ENCODE measurements around the gene UBE2E2. TPM values are rescaled to one million over a fixed set of nuclear protein-coding genes. Genes with fewer than 3 reads are reported as not detected.

The UBE2E2 gene
- total RNA-seq, 1 experiment from 2014 or later = 54.9 TPM

DNA sequence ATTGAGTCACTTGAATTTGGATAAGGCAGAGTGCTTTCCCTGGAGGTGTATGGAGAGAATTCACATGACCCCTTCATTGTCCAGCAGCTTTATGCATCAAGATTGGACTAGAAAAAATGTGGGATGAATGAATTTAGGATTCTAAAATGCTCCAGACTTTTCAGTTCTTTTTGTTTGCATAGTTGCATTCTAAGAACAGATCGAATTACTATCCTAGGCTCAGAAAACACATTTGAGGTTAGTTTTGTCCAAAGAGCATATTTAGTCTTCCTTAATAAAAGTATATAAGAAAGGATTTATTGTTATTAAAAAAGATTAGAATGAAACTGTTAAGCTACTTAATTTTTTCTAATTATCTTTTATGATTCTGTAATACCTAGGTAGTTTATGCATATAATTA is 127.4 kb downstream of the UBE2E2 start:
- ChIA-PET CTCF (no interaction called here), POLR2A (no interaction called here)
- Mint-ChIP-seq H3K4me3 (no peak overlapping the region), H3K36me3 (no peaks in the 10 kb centered on the region), H3K27ac (no peak overlapping the region), H3K9me3 (no peaks in the 10 kb centered on the region), H3K27me3 (ENCODE audit: low read depth) (no peaks in the 10 kb centered on the region), H3K4me1 (peaks cover 18% of the 10 kb centered on the region)
- TF ChIP-seq, protein P1, sequence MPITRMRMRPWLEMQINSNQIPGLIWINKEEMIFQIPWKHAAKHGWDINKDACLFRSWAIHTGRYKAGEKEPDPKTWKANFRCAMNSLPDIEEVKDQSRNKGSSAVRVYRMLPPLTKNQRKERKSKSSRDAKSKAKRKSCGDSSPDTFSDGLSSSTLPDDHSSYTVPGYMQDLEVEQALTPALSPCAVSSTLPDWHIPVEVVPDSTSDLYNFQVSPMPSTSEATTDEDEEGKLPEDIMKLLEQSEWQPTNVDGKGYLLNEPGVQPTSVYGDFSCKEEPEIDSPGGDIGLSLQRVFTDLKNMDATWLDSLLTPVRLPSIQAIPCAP (CRISPR knock-in tag; IDR thresholded peaks at IDR 0.05) = no peak
- TF ChIP-seq, protein P2, sequence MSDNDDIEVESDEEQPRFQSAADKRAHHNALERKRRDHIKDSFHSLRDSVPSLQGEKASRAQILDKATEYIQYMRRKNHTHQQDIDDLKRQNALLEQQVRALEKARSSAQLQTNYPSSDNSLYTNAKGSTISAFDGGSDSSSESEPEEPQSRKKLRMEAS (CRISPR knock-in tag; IDR thresholded peaks at IDR 0.05) = no peak
- no peak for ATAC-seq
- no peak for DNase-seq (ENCODE audit: low spot score)

DNA sequence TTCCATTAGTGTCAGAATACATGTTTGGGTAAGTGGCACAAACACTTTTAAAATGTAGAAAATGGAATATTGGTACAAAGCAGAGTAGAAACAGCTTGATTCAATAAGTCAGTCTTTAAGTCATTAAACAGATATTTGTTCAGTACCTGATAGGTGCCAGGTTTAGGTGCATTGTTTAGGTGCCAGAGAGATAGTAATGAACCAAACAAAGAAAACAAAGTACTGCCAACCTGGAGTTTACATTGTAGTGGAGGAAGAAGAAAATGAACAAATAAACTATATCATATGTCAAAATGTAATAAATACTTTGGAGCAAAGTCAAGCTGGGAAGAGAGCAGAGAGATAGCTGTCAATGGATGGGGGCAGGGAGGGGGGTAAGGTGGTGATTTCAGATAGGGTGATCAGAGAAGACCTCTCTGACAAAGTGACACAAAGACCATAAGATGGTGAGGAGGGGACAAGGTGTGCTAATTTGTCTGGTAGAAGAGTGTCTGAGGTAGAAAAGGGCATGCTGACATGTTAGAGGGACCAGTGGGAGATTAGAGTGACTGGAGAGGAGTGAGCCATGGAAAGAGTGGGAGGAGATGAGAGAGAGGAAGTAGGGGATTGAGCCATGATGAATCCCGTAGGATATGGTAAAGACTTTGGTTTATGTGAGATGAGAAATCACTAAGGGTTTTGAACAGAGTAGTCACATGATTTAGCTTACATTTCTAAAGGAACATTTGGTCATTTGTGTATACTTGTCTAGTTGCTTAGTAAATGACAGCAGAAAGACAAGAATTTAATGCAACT is 128.2 kb downstream of the UBE2E2 start:
- ATAC-seq (no peak), DNase-seq (ENCODE audit: low spot score) (no peak)
- Mint-ChIP-seq H3K27ac (no peak overlapping the region; the same call in 1 of the 2 replicates), H3K27me3 (ENCODE audit: low read depth) (no peaks in the 10 kb centered on the region), H3K4me1 (peaks cover 18% of the 10 kb centered on the region), H3K4me3 (no peak overlapping the region), H3K9me3 (no peaks in the 10 kb centered on the region), H3K36me3 (no peaks in the 10 kb centered on the region)
- TF ChIP-seq ATF1 (CRISPR knock-in tag; IDR thresholded peaks at IDR 0.05) = no peak
- TF ChIP-seq GABPB1 (CRISPR knock-in tag; IDR thresholded peaks at IDR 0.05) = no peak
- no peak for TF ChIP-seq ELF4 (CRISPR knock-in tag; IDR thresholded peaks at IDR 0.05; ENCODE audit: low read depth)
- TF ChIP-seq NFATC4 (CRISPR knock-in tag; IDR thresholded peaks at IDR 0.05) = no peak
- TF ChIP-seq, protein P3, sequence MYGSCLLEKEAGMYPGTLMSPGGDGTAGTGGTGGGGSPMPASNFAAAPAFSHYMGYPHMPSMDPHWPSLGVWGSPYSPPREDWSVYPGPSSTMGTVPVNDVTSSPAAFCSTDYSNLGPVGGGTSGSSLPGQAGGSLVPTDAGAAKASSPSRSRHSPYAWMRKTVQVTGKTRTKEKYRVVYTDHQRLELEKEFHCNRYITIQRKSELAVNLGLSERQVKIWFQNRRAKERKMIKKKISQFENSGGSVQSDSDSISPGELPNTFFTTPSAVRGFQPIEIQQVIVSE (CRISPR knock-in tag; IDR thresholded peaks at IDR 0.05; ENCODE audit: borderline replicate concordance) = no peak
- TF ChIP-seq TEAD1 (CRISPR knock-in tag; IDR thresholded peaks at IDR 0.05) = no peak
- TF ChIP-seq, protein P4, sequence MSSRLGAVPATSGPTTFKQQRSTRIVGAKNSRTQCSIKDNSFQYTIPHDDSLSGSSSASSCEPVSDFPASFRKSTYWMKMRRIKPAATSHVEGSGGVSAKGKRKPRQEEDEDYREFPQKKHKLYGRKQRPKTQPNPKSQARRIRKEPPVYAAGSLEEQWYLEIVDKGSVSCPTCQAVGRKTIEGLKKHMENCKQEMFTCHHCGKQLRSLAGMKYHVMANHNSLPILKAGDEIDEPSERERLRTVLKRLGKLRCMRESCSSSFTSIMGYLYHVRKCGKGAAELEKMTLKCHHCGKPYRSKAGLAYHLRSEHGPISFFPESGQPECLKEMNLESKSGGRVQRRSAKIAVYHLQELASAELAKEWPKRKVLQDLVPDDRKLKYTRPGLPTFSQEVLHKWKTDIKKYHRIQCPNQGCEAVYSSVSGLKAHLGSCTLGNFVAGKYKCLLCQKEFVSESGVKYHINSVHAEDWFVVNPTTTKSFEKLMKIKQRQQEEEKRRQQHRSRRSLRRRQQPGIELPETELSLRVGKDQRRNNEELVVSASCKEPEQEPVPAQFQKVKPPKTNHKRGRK (CRISPR knock-in tag; IDR thresholded peaks at IDR 0.05; ENCODE audit: borderline replicate concordance) = no peak
- TF ChIP-seq, protein P5, sequence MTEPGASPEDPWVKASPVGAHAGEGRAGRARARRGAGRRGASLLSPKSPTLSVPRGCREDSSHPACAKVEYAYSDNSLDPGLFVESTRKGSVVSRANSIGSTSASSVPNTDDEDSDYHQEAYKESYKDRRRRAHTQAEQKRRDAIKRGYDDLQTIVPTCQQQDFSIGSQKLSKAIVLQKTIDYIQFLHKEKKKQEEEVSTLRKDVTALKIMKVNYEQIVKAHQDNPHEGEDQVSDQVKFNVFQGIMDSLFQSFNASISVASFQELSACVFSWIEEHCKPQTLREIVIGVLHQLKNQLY (CRISPR knock-in tag; IDR thresholded peaks at IDR 0.05) = no peak
- no peak for TF ChIP-seq MXD4 (CRISPR knock-in tag; IDR thresholded peaks at IDR 0.05; ENCODE audit: borderline replicate concordance)
- TF ChIP-seq, protein P6, sequence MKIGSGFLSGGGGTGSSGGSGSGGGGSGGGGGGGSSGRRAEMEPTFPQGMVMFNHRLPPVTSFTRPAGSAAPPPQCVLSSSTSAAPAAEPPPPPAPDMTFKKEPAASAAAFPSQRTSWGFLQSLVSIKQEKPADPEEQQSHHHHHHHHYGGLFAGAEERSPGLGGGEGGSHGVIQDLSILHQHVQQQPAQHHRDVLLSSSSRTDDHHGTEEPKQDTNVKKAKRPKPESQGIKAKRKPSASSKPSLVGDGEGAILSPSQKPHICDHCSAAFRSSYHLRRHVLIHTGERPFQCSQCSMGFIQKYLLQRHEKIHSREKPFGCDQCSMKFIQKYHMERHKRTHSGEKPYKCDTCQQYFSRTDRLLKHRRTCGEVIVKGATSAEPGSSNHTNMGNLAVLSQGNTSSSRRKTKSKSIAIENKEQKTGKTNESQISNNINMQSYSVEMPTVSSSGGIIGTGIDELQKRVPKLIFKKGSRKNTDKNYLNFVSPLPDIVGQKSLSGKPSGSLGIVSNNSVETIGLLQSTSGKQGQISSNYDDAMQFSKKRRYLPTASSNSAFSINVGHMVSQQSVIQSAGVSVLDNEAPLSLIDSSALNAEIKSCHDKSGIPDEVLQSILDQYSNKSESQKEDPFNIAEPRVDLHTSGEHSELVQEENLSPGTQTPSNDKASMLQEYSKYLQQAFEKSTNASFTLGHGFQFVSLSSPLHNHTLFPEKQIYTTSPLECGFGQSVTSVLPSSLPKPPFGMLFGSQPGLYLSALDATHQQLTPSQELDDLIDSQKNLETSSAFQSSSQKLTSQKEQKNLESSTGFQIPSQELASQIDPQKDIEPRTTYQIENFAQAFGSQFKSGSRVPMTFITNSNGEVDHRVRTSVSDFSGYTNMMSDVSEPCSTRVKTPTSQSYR (CRISPR knock-in tag; IDR thresholded peaks at IDR 0.05) = no peak
- no peak for TF ChIP-seq ZNF121 (CRISPR knock-in tag; IDR thresholded peaks at IDR 0.05)
- TF ChIP-seq ZNF396 (CRISPR knock-in tag; IDR thresholded peaks at IDR 0.05; ENCODE audit: borderline replicate concordance) = no peak
- TF ChIP-seq ZNF232 (CRISPR knock-in tag; IDR thresholded peaks at IDR 0.05) = no peak
- ChIA-PET POLR2A (no interaction called here), CTCF (no interaction called here)

DNA sequence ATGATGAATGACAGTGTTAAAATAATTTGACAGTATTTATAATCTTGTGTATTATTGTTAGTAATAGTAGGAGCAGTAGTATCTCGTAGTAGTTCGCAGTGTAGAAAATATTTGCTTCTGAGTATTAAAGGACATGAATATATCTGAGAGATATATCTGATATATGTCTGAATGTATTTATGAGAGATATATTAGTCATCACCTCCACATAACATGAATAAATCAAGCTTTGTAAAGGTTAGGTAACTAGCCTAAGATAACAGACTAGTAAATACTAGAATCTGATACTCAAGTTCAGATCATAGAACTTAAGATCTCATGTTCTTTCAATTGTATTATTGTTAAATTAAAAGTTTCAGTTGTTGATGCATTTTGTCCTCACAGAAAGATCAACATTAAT is 130.5 kb downstream of the UBE2E2 start:
- Mint-ChIP-seq H3K9me3 (no peaks in the 10 kb centered on the region), H3K4me1 (peaks cover 27% of the 10 kb centered on the region), H3K27ac (no peak overlapping the region), H3K4me3 (no peak overlapping the region), H3K27me3 (ENCODE audit: low read depth) (no peaks in the 10 kb centered on the region), H3K36me3 (no peaks in the 10 kb centered on the region)
- CTCF ChIA-PET = no interaction called here
- no peak for DNase-seq (ENCODE audit: low spot score)
- POLR2A ChIA-PET = no interaction called here
- ATAC-seq = no peak
- TF ChIP-seq, protein P7, sequence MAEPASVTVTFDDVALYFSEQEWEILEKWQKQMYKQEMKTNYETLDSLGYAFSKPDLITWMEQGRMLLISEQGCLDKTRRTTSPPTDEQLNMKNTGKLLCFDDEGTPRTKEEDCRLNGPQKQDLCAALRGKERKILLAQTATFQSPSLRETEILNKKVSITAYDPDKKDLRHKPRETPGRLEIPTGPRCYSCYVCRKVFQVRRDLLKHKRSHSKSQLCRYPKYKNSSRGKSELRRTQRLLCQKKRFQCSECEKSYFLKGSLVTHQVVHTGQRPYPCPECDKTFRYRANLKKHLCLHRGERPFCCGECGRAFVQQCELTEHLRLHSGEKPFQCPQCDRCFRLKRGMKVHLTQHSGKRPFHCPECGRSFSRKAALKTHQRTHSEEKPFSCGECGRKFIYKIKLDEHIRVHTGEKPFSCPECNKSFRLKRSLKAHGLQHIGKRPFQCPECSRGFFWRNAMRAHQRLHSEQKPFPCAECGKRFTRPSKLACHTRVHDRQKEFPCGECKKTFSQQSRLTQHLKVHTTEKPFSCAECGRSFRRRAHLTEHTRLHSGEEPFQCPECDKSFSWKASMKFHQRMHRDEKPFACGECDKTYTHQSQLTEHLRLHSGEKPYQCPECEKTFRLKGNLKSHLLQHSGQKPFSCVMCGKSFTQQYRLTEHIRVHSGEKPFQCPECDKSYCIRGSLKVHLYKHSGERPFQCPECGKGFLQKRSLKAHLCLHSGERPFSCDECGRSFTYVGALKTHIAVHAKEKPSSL (CRISPR knock-in tag; conservative IDR thresholded peaks at IDR 0.05) = no peak
- TF ChIP-seq ZNF396 (CRISPR knock-in tag; IDR thresholded peaks at IDR 0.05; ENCODE audit: borderline replicate concordance) (no peak), FOXP1 (CRISPR knock-in tag; IDR thresholded peaks at IDR 0.05; ENCODE audit: borderline replicate concordance) (no peak), CREM (CRISPR knock-in tag; IDR thresholded peaks at IDR 0.05) (no peak), NFE2L1 (CRISPR knock-in tag; IDR thresholded peaks at IDR 0.05) (no peak), ELF4 (CRISPR knock-in tag; IDR thresholded peaks at IDR 0.05; ENCODE audit: low read depth) (no peak), ATF1 (CRISPR knock-in tag; IDR thresholded peaks at IDR 0.05) (no peak)

All from WTC11 (cell line).